ENCODE measurements around the gene SLC4A1. TPM values are rescaled to one million over a fixed set of nuclear protein-coding genes. Genes with fewer than 3 reads are reported as not detected.
A peak's percentile ranks its signal among the peaks of the same experiment; 100 is the strongest.
"Not testable (repeated sequence)": the region's sequence is repeated elsewhere in the genome, so short reads cannot be mapped to it uniquely, and the experiment has no call there.

Gene SLC4A1
- total and polyA plus RNA-seq, 3 donors from 2014 or later: 0.12 to 0.71 (median 0.37) TPM

DNA sequence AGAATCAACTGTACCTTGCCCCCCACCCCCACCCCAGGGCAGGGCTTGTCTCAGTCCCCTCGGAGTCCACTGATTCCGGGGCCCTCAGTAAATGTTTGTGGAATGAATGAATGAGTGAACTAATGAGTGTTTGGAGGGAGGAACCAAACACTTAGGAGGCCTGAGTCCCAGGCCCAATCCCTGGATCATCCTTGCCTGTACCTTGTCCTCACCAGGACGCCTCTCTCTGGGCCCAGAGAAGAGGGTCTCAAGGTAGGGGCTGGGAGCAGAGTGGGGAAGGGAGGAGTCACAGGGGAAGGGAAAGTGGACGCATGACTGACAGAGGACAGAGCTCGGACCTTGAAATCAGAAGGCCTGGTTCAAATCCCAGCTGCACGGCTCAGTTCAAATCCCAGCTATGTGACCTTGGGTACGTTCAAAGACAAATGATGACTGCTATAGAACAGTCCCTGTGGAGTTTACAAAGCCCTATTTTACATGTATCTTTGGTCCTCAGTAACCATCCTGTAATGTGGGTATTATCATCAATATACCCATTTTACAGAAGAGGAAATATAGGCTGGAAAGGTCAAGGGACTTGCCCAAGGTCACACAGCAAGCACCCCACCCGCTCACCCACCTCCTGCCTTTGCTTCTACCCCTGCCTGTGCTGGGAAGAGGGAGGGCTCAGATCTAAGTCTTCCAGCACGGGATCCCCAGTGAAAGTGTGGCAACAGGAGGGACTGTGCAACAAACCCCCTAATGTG, 18.3 kb downstream of the SLC4A1 start:
- DNase-seq: no peak
- Histone ChIP-seq H3K4me3 (no peak overlapping the region), H3K36me3 (ENCODE audit: low read depth, missing control alignments) (no peaks in the 10 kb centered on the region), H3K4me1 (peaks cover 27% of the 10 kb centered on the region), H3K27me3 (no peaks in the 10 kb centered on the region), H3K9me3 (no peaks in the 10 kb centered on the region), H3K27ac (no peak overlapping the region)
- TF ChIP-seq, protein P1, sequence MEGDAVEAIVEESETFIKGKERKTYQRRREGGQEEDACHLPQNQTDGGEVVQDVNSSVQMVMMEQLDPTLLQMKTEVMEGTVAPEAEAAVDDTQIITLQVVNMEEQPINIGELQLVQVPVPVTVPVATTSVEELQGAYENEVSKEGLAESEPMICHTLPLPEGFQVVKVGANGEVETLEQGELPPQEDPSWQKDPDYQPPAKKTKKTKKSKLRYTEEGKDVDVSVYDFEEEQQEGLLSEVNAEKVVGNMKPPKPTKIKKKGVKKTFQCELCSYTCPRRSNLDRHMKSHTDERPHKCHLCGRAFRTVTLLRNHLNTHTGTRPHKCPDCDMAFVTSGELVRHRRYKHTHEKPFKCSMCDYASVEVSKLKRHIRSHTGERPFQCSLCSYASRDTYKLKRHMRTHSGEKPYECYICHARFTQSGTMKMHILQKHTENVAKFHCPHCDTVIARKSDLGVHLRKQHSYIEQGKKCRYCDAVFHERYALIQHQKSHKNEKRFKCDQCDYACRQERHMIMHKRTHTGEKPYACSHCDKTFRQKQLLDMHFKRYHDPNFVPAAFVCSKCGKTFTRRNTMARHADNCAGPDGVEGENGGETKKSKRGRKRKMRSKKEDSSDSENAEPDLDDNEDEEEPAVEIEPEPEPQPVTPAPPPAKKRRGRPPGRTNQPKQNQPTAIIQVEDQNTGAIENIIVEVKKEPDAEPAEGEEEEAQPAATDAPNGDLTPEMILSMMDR (IDR thresholded peaks at IDR 0.05): no peak
- no peak for TF ChIP-seq POLR2A (IDR thresholded peaks at IDR 0.05)
- WGBS, 2 donors: 76 to 80% methylated on average over 6 to 9 of the region's 9 CpGs
- intact Hi-C loops (cut with DNase I; ENCODE audit: low total_unique reads): no loop called here

GRCh38 chr17:44247876-44248736, 19.8 kb downstream of the SLC4A1 start:
- no peak for DNase-seq
- Histone ChIP-seq H3K27ac (peak overlapping the region in 1 of 2 donors; percentile 6), H3K4me3 (no peak overlapping the region), H3K9me3 (no peaks in the 10 kb centered on the region), H3K27me3 (no peaks in the 10 kb centered on the region), H3K4me1 (peaks cover 35% of the 10 kb centered on the region), H3K36me3 (ENCODE audit: low read depth, missing control alignments) (no peaks in the 10 kb centered on the region)
- 57 to 69% methylated on average over 10 of the region's 10 CpGs for WGBS, 2 donors
- intact Hi-C loops (cut with DNase I; ENCODE audit: low total_unique reads): no loop called here
- no peak for TF ChIP-seq POLR2A (IDR thresholded peaks at IDR 0.05)
- TF ChIP-seq, protein P1 (IDR thresholded peaks at IDR 0.05): no peak

GRCh38 chr17:44247440-44247841, 20.5 kb downstream of the SLC4A1 start:
- Histone ChIP-seq H3K9me3 (no peaks in the 10 kb centered on the region), H3K27me3 (no peaks in the 10 kb centered on the region), H3K4me3 (no peak overlapping the region), H3K27ac (peak overlapping the region in 1 of 2 donors; percentile 6), H3K4me1 (peaks cover 35% of the 10 kb centered on the region), H3K36me3 (ENCODE audit: low read depth, missing control alignments) (no peaks in the 10 kb centered on the region)
- intact Hi-C loops (cut with DNase I; ENCODE audit: low total_unique reads): no loop called here
- TF ChIP-seq POLR2A (IDR thresholded peaks at IDR 0.05): no peak
- TF ChIP-seq, protein P1 (IDR thresholded peaks at IDR 0.05): no peak
- DNase-seq: peak; percentile 60
- 24 to 55% methylated on average over 6 to 7 of the region's 7 CpGs for WGBS, 2 donors

DNA sequence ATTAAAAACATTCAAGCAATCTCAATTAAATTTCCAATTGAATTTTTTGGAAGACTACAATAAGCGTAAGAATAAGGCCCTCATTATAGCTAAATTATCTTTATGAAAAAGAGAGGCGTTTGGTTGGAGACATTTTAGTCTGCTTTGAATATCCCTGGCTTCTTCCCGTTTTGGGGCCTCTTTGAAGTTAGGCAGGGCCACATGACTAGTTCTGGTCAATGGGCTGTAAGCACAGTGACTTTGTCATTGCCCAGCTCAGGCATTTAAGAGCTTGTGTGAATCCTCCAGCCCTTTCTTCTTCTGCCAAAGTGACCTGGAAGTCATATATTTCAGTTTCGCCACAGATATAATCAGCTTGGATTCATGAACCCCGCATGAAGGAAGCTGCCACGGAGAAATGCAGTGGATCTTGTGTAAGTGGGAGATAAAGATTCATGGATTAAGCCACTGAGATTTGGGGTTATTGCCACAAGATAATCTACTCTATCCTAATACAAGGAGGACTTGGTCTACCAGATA, 26.8 kb downstream of the SLC4A1 start:
- no peaks in the 10 kb centered on the region for H3K9me3 ChIP-seq
- WGBS, 2 donors: 72 to 77% methylated on average over 6 of the region's 6 CpGs
- DNase-seq: no peak
- no peak overlapping the region for H3K4me3 ChIP-seq
- no peak for TF ChIP-seq POLR2A (IDR thresholded peaks at IDR 0.05)
- TF ChIP-seq, protein P1 (IDR thresholded peaks at IDR 0.05): no peak
- no peaks in the 10 kb centered on the region for H3K36me3 ChIP-seq (ENCODE audit: low read depth, missing control alignments)
- intact Hi-C loops (cut with DNase I; ENCODE audit: low total_unique reads): no loop called here
- no peaks in the 10 kb centered on the region for H3K27me3 ChIP-seq
- peaks cover 12% of the 10 kb centered on the region for H3K4me1 ChIP-seq
- no peak overlapping the region for H3K27ac ChIP-seq

DNA sequence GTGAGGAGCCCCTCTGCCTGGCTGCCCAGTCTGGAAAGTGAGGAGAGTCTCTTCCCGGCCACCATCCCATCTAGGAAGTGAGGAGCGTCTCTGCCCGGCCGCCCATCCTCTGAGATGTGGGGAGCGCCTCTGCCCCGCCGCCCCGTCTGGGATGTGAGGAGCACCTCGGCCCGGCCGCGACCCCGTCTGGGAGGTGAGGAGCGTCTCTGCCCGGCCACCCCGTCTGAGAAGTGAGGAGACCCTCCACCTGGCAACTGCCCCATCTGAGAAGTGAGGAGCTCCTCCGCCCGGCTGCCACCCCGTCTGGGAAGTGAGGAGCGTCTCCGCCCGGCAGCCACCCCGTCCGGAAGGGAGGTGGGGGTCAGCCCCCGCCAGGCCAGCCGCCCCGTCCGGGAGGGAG, 30.0 kb downstream of the SLC4A1 start:
- H3K4me3 ChIP-seq; intact Hi-C loops (cut with DNase I; ENCODE audit: low total_unique reads); DNase-seq; H3K27me3 ChIP-seq; H3K9me3 ChIP-seq; H3K36me3 ChIP-seq (ENCODE audit: low read depth, missing control alignments); H3K27ac ChIP-seq; H3K4me1 ChIP-seq: not testable (repeated sequence)
- 53 to 80% methylated on average over 1 to 12 of the region's 28 CpGs for WGBS, 2 donors

Data from testis (tissue), 3 donors.